HG03060 (cell line): ENCODE results near the gene MCF2L2.
"Not testable (repeated sequence)": the region's sequence is repeated elsewhere in the genome, so short reads cannot be mapped to it uniquely, and the experiment has no call there.

Source experiments
- ATAC-seq: cut with Tn5 transposase; IDR thresholded peaks from one replicate; pipeline ENCODE4 v1.9.1; 2021; ENCODE audit warnings: low read depth, moderate number of reproducible peaks; ENCODE audit not compliant: unreplicated experiment

Gene MCF2L2, protein sequence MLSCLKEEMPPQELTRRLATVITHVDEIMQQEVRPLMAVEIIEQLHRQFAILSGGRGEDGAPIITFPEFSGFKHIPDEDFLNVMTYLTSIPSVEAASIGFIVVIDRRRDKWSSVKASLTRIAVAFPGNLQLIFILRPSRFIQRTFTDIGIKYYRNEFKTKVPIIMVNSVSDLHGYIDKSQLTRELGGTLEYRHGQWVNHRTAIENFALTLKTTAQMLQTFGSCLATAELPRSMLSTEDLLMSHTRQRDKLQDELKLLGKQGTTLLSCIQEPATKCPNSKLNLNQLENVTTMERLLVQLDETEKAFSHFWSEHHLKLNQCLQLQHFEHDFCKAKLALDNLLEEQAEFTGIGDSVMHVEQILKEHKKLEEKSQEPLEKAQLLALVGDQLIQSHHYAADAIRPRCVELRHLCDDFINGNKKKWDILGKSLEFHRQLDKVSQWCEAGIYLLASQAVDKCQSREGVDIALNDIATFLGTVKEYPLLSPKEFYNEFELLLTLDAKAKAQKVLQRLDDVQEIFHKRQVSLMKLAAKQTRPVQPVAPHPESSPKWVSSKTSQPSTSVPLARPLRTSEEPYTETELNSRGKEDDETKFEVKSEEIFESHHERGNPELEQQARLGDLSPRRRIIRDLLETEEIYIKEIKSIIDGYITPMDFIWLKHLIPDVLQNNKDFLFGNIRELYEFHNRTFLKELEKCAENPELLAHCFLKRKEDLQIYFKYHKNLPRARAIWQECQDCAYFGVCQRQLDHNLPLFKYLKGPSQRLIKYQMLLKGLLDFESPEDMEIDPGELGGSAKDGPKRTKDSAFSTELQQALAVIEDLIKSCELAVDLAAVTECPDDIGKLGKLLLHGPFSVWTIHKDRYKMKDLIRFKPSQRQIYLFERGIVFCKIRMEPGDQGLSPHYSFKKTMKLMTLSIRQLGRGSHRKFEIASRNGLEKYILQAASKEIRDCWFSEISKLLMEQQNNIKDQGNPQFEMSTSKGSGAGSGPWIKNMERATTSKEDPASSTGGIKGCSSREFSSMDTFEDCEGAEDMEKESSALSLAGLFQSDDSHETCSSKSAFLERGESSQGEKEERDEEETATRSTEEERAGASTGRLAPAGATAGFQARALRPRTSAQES

DNA sequence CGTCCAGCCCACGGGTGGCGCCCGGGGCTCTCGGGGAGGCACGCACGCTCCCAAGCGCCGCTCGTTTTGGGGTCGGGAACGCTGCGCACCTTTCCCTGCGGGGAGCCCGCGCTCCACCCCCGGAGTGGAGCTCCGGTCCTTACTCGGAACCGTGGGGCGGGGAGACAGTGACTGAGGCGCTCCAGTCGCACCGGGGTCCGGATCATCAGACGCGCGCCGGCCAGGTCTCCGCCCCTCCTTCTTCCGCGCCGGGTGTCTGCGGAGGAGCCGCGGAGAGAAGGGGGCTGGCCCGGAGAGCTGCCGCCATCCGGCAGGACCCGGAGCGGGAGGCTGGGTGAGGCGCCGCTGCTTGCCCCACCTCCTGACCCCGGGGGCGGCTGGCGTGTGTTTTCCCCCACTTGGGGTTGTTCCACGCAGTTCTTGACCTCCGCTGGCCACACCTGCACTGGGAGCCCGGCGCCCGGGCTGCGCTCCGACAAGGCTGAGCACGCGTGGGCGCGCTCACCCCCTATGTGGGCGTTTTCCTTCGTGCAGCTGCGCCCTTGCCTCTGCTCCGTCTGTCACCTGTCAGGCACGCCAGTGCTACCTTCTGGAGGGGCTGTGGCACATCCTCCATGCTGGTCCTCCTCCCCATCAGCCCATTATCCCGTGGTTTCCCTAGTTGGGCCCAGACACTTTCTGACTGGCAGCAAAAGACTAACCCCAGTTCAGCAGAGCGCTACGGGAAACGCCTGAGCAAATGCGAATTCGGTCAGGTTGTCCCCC is at the start of gene MCF2L2:
MCF2L2 (minus strand) TSS at position 173 of the 765 bp plus-strand sequence. CDS start 642 bp downstream, outside the sequence.
- no peak for ATAC-seq

DNA sequence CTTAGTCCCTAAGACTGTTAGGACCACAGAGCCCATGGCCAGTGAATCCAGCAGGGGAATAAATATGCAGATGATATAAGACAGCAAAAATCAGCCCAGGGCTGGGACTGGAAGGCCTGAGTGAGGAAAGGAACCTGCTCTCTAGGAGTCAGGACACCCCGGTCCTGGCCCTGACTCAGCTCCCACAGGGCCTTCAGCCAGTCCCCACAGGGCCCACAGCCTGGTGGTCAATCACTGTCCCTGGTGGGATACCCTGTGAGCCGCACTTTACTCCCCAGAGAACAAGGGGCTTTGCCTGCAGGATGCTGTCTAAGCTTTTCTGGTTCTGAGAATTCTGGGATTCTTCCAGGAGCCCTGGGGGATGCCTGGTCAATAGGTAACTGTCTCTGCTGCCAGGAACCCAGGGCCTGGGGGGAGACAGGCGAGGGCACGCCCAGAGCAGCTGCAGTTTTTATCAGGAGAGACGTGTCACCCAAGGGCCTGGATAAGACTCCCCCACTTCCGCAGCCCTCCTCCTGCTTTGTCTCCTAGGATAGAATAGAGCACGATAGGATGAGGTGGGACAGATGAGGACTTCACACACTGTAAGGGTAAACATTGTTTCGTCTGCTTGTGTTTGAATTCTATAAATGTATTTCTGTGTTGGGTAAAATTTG is 49.5 kb upstream of the MCF2L2 start:
- no peak for ATAC-seq

DNA sequence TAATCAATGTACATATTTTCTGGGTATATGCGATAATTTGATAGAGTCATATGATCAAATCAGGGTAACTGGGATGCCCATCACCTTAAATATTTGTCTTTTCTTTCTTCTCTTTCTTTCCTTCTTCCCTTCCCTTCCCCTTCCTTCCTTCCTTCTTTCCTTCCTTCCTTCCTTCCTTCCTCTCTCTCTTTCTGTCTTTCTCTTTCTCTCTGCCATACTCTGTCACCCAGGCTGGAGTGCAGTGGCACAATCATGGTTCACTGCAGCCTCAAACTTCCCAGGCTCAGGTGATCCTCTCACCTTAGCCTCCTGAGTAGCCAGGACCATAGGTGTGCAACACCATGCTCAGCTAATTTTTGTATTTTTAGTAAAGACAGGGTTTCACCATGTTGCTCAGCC is 47.3 kb upstream of the MCF2L2 start:
- not testable (repeated sequence) for ATAC-seq

DNA sequence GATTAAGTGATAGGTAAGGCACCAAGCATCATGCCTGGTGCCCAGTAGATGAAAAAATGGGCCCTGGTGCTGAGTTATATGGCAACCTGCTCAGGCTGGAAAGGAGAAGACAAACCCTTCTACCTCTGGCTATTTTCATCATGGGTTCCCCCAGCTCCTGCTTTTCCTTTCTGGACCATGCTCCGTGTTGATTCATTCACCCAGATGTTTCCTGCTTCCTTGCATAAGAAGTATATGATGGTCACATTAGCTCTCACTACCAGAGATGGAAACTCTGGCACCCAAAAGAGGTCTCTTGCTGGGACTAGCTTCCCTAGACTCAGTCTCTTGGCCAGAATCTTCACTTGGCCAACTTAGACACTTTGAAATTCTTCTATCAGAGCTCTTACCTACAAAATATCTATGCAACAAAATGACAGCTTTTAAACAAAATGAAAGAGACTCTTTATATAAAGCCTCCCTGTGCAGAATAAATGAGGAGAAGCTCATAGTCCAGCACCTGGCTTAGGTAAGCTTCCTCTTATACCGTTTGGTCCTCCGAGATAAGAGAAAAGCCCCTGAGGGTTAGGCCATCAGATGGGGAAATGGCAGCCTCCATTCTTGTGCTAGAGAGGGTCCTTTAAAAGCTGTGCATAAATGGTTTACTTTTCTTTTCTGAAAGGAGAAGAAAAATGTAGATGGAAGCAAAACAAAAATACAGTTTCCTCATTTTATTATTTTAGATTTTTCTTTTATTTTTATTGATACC is 46.8 kb upstream of the MCF2L2 start:
- no peak for ATAC-seq

DNA sequence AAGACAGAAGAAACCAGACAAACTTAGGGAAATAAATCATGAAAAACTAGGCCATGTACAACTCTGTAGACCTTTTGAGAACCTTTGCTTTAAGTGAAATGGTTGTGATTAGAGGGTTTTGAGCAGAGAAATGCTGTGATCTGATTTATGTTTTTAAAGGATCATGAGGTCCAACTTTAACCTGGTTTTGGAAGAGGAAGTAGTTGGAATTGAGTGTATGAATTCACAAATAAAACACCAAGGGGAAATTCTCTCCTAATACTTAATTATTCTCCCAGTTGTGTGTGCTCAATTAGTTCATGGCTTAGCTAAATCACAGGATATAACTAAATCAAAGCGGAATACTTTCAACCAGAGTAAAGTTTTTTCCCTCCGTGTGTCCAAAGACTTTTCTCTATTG is 45.5 kb upstream of the MCF2L2 start:
- no peak for ATAC-seq

DNA sequence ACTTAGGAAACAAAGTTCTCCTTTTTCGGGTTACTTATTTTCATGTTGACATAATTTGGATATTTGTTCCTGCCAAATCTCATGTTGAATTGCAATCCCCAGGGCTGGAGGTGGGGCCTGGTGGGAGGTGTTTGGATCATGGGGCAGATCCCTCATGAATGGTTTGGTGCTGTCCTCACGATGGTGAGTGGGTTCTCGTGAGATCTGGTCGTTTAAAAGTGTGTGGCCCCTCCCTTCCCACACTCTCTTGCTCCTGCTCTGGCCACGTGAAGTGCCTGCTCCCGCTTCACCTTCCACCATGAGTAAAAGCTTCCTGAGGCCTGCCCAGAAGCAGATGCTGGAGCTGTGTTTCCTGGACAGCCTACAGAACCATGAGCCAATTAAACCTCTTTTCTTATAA is 43.7 kb upstream of the MCF2L2 start:
- no peak for ATAC-seq

DNA sequence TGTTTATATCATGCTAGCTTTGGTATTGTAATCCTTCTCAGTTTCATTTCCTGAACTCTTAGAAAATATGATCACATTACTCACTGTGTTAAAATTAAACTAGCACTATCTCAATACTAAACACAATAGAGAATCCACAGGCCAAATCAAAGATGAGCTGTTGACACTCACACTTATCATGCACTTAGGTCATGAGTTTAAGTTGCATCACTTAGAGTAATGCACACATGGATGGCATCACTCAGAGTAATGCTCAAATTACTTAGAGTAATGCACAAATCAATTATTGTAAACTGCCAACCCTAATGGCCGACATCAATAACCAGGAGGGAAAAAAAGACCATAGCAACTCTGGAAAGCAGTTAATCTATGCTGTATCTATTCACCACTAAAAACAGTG is 40.0 kb upstream of the MCF2L2 start:
- ATAC-seq = no peak

DNA sequence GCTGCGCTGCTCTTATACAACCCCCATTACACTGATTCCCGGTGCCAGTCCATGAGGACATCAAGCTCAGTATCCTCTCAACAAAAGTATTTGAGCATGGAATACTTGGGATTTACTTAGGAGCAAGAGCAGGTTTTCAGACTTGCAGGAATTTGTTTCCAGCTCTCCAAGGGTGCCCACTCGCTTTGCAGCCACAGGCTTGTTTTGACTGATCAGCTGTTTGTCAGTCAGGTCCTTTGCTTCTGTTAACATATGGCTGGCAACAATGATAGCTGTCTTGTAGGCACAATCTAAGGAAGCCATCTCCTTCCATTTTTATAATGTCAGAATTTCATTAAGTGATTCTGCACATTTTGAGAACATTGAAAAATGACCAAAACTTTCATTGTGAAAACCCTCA is 38.2 kb upstream of the MCF2L2 start:
- ATAC-seq = no peak

DNA sequence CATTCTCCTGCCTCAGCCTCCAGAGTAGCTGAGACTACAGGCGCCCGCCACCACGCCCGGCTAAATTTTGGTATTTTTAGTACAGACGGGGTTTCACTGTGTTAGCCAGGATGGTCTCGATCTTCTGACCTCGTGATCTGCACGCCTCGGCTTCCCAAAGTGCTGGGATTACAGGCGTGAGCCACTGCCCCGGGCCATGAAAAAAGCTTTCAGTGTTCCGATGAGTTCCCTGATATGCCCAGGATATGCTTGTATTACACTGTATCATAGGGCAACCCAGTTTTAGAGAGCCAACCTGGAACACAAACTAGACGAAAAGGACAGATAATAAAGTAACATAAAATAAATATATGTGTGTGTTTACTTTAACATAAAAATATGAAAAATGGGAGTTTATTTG is 37.3 kb upstream of the MCF2L2 start:
- ATAC-seq = not testable (repeated sequence)

DNA sequence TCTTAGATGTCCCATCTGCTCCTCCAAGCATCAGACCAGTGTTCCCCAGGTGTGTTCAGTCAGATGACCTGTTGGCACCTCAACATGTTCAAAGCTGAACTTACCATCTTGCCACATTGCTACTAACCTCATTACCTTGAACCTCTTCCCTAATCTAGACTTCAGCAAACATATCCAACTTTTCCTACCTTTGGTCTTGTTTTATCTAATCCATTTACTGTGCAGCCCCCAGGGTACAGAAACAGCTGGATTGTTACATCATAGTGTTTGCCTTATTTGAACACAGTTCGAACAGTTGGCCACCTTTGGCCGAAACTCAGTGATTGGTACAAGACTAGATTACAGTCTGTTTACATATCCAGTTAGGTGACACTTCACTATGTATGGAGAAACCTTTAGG is 36.1 kb upstream of the MCF2L2 start:
- no peak for ATAC-seq

DNA sequence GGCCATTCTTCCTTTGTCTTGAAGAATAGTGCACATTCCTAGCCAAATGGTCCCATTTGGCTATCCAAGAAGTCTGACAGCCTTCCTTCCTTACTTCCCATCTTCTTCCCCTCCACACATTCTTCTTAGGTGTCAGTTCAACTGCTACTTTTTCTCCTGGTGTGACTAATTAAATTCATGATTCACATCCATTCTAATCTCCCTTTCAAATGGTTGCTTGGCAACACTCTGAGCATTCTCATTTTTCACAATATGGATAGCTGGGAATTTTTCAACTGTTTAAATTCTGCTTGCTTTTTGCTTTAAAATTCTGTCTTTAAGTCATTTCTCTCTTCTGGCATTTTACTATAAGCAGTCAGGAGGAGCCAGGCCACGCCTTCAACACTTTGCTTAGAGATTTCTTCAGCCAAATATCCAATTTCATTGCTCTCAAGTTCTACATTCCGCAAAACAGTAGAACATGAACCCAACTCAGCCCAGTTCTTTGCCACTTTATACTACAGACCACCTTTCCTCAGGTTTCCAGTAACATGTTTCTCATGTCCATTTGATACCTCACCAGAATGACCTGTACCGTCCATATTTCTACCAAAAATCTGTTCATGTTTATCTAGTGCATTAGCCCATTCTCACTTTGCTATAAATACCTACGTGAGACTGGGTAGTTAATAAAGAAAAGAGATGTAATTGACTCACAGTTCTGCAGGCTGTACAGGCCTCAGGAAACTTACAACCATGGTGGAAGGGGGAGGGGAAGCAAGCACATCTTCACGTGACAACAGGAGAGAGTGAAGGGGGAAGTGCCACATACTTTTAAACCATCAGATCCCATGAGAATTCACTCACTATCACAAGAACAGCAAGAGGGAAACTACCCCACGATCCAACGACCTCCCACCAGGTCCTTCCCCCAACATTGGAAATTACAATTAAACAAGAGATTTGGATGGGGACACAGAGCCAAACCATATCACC is 31.9 kb upstream of the MCF2L2 start:
- ATAC-seq = no peak

DNA sequence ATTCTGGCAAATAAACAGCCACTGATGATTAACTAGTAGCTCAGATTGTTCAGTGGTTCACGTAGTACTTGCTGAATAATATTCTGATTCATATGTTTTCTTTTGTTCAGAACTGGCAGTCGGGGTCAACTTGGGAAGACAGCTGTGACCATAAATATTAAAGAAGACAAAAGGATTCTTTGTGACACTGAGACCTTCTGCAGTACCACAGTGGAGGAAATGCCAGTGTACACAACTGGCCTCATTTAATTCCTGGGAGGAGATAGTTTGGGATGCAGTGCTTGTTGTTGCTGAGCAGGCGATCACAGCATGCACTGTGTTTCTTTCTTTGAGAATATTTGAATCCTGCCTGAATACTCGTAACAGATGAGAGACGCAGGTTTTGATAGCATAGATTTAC is 26.7 kb upstream of the MCF2L2 start:
- ATAC-seq = no peak

DNA sequence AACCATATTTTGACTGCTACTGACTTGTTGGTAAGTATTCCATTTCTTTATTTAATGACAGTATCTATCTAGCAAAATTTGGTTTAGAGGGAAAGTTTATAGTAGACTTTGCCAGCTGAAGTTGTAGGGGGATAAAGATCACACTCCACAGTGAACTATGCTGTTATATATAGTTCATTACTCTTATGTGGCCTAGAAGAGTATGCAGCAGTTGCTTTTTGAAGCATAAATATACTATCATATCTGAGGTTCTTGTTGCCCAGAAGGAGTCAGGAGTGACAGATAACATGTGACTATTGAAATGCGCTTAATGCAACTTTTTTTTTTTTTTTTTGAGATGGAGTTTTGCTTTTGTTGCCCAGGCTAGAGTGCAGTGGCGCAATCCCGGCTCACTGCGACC is 25.6 kb upstream of the MCF2L2 start:
- ATAC-seq = no peak

DNA sequence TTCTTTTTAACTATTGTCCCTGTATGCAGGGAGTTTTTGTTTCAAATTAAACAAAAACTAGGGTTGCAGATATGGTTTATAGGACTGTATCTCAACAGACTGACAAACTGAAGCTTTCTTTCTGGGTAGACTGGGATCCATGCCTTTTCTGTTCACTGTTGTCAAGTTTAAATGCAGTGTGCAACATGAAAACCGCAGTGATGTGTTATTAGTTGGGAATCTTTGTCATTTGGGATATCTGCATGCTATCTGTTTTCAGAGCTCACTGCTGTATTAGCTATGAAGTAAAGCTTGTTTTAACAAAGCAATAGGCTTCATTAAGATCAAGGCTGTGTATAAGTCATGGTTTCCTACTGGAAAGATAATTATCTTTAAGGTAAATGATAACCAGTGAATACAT is 21.4 kb upstream of the MCF2L2 start:
- no peak for ATAC-seq

DNA sequence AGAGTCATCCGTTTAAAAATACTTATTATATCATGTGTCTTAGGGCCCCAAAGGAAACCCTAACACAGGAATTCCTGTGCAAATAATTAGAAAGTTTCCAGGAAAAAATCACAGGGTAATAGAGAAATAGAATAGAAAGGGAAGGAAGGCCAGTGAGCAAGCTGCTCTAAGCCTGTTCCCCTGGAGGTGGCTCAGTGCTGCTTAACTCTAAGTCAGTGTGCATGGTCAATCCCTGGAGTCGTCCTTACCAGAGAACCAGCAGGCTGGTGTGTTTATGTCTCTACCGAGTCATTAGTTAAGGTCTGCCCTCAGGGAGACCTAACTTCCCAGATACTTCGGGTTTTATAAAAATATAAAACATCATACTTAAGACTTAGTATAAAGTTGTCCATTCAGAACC is 21.0 kb upstream of the MCF2L2 start:
- no peak for ATAC-seq

DNA sequence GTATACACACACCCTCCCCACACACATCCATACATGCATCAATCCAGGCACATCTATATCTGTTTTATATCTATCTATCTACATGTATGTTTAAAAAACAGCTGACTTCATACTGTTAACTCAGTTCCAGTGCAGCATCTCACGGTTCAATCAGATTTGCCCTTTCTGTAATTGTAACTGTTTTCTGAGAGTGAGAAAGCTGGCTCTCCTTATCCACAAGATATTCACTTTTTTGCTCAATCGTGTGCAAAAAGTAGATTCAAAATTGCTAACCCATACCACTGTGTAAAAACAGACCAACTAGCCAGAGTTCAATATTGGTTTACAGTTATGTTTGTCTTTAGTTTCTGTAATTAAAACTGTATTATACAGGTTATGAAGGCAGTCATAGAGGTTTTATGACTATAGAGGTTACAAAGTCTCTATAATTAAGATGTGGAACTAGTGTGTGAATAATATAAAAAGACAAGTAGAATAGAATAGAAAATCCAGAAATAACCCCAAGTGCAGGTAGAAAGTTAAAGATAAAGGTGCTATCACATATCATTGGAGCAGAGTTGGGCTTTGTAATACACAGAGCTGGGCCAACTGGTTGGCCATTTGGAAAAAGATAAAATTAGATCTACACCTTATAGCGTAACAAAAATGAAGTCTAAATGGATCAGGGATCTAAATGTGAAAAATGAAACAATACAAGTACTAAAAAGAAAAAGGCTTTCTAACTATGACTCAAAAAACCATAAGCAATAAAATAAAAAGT is 20.1 kb upstream of the MCF2L2 start:
- ATAC-seq = no peak

DNA sequence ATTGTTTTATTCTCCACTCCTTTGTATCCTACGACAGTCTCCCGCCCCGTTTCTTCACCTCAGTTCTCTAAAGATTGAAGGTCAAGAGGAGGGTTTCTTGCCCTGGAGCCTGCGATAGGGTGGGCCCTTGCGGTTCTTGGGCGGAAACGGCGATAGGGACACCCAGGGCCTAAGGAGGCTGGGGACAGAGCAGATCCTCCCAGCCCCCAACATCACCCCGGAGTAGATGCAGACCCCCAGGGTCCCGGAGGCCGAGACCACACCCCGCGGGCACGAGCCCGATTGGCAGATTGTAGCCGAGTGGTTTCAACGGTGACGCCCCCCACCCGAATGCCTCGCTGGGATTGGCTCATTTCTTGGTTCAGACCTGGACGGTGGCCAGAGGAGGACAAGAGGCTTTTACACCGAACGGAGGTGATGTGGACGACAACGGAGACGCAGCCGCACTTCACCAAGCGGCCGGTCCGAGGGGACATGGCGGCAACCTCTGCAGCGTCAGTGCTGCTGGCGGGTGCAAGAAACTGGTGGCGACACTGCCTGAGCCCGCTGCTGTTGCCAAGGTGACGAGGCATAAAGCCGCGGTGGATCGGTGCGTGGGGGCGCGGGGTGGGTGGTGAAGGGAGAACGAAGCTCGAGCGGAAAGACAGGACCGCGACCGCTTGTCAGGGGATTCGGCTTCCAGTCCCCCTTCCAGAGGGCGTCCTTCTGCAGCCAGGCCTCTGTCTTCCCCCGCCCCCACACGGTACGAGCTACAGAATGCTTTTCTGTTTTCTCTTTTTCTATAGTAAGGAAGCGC is 19.0 kb upstream of the MCF2L2 start:
- ATAC-seq = no peak
